SKM-1 (cell line): Measurements from ENCODE around the gene ATAT1.

Experiments
- DNase-seq: peaks from one replicate; lab custom pipeline; 2025; ENCODE audit not compliant: unreplicated experiment; lab: John Stamatoyannopoulos, UW

ATAT1 gene

DNA sequence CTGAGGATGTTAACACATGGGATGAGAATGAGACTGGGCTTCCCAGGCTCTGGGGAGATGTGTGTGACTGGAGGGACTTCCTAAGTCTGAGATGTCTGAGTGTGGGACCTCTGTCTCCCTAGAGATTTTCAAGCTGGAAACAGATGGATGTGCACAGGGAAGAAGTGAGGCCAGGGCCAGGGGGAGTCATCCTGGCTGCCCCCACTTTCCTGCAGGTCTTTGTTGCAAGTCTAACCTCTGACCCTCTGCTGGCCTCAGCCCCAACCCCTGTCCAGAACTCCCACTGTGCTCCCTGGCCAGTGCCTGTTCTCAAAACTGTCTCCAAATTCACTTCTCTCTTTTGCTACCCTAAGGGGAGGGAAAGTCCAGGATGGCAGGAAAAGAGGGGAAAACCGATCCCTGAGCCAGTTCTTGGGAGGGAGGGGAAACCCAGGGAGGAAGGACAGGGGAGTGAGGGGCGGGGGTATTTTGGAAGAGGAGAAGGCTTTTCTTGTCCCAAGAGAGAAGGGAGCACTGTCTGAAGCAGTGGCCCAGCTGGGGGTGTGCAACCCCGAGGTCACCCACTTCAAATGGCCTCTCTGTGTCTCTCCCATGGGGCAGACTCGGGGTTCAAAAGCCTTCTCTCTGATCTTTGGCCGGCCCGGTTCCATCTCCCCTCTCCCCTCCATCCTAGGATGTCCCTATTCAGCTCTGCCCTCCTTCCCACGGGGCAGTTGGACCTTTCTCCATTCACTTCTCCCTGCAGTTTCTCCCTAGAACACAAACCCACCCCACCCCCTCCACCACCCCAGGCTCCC lies 56.7 kb downstream of the ATAT1 start:
- DNase-seq = no peak

DNA sequence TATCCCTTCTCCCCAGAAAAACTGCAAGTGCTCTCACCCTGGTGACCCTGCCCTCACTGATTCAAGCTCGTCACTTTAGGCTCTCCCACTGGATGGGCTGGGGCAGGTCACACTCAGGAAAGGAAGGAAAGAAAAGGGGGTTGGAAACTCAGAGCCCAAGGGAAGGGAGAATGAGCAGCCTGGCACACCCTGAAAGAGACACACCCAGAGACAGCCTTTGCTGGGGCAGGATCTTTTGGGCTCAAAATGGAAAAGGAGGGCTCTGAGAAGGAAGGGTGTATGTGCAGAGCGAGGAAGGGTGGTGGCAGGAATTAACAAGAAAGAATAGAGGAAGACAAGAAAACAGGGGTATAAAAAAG lies 57.3 kb downstream of the ATAT1 start:
- DNase-seq = no peak

DNA sequence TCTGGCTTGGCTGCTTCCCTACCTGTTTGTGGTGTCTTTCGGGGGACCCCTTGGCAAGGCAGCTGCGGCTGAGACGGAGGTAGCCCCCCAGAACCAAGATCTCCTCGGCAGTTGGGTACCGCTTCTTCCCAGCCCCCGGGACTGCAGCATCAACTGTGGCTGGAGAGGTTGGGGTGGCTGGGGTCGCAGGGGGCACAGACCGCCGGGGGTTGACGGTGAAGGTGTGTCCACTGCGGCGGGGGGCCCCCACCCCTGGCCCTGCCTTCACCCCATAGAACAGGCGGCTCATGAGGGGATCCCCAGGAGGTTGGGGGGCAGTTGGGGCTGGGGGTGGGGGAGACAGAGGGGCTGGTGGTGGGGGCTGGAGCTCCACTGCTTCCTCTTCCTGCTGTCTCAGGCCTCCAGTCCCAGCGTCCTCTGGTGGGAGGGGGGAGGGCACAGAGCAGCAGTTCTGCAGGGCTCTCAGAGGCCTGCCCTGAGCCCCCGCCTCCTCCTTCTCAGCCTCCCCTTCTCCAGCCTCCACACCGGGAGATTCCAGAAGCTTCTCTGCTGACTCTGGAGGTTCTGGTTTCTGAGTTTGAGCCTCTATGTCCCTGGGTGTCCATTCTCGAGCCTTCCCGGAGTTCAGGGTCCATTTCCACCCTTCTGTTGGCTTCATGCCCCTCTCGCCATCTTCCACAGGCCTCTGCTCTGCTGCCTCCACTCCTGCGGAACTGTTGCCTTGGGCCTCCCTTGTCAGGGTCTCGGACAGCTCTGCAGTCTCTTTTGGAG lies 57.9 kb downstream of the ATAT1 start:
- peak; percentile 47 for DNase-seq

DNA sequence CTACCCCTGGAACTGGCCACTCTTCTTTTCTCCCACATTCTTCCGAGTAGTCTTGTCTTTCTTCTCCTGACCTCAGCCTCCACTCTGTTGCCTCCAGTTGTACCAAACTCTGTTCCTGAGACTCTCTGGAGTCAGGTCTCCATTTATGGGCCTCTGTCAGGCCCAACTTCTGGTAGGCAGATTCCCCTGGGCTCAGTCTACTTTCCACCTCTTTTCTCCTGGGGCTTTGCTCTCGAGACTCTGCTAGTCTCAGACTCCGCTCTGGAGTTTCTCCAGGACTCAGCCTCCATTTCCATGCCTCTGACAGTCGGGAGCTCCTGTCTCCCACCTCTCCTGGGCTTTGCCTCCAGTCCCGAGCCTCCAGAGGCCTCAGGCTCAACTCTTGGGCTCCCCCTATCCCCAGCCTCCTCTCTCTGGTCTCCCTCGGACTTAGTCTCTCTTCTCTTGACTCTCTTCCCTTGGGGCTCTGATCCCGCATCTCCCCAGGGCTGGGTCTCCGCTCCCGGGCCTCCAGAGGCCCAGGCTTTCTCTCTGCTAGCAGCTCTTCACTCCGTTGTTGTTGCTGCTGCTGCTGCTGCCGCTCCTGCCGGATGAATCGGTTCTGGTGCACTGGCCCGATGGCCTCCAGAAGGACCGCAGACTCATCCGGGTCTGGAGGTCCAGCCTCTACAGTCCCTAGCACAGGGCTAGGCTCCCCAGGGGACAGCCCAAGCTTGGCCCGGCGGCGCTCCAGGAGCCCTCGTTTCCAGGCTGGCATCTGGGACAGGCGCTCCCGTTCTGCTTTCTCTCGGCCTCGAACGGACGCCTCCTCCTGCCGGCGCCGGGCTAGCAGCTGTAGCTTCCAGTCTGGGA lies 58.7 kb downstream of the ATAT1 start:
- DNase-seq = no peak

DNA sequence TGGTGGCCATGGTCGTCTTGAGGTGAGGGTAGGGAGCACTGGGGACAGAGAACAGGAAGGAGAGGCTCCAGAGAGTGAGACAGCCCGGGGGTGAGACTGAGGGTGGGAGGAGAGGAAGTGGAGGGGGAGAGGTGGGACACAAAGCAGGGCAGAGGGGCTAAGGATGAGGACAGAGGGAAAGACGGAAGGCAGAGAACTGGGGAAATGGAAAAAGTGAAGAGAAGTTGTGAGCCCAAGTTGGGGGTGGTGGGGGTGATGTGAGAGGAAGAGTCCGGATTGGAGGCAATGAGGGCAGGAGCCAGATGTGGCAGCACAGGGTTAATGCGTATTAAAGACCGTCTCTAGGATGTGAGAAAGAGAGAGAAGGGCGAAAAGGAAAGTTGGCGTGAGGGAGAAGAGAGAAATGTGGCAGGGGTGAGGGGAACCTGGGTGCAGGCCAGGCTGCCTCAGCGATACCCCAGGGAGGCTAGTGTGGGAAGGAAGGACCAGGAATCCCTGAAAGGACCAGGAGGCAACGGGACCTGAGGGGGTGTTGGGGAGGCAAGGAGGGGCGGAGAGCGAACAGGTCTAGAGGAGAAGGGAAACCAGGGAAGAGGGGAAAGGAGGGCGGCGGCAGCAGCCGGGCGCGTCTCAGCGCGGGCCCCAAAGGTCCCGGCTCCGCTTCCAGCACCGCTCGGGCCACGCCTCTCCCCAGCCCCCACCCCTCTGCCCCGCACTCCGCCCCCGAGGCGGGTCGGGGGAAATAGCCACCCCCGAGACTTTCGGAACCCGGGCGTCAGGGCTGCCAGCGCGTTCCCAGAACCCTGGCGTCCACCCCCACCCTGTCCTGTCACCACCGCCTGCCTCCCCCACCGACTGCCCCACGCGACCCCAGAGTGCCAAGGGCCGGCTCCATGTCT lies 59.6 kb downstream of the ATAT1 start, which contains the start of gene PPP1R18:
PPP1R18 (minus strand) TSS at position 637 of the 899 bp plus-strand sequence; CDS start at position 10, 627 bp downstream.
- no peak for DNase-seq

DNA sequence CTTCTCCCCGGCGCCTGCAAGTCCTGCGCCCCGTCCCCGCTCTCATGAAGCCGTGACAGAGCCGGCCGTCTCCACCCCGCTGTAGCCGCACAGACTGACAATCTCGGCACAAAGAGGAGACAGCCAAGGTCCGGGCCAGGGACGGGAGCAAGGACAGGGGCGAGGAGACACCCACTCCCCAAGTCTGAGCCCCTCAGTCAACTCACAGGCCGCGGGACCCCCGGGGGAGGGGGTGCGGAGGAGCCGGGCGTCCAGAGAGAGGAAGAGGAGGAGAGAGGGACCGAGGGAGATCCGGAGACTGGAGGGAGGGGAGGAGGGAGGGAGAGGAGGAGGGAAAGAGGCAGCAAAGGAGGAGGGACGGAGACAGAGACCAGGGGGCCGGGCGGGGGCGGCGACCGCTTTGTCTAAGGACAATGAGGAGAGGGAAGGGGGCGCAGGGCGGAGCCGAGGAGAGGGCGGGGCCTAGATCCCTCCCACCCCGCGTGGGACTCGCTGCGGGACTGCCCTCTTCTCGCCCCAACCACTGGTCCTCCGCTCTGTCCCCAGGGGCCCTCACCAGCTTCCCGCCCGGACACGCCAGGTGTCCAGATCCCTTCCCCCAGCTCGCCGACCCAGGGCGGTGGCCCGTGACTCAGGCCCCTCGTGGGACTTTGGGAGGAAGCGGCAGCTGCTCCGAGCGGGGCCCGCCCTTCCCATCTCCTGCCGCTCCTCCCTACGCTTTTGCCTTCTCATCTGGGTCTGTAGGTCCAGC lies 60.4 kb downstream of the ATAT1 start:
- DNase-seq = peak; percentile 80

DNA sequence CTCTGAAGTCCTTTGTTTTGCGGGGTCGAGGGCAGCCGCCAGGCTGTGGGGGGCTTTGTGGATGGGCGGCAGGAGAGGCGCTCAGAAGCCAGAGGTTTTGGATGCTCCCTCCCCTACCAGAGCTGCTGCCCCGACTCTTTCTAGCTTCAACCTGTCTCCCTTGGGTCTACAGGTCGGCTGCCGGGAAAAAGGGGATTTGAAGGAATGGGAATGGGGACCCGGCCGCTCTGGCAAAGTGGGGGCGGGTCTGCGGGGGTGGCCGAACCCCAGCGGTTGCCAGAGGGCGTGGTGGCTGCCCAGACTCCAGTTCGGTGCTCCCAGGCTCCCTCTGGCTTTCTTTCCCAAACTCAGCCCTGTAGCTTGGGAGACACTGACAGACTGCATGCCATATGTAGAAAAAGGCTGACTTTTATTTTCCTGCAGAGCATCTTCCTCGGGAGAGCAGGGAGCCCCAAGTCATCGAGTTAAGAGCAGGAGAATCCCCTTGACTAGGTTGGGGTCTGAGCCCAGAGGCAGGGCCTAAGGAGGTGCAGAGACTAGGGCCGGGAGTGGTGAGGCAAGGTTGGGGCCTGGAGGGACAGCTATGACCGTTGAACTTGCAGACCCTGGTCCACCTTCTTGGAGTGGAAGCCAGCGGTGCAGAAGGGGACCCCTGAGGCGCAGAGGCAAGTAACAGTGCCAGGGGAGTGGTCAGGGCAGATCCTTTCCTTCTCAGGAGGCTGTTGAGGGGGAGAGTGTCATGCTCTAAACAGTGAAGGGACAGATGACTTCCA lies 61.2 kb downstream of the ATAT1 start:
- no peak for DNase-seq

DNA sequence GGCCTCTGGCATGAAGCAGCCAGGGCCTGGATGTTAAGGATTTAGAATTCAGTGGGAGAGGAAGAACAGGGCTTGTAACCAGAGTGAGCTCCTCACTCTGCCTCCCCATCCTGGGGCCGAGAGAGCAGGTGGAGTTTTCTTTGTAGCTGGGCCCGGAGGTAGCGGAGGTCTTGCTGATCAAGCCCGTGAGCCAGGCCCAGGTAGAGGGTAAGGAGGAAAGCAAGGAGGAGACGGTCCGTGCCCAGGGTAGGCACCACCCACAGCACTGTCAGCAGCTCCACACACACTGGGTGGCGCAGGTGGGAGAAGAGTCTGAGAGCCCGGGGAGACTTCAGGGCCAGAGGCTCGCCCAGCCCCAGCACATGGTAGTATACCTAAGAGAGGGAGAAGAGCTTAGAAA lies 61.9 kb downstream of the ATAT1 start:
- no peak for DNase-seq

DNA sequence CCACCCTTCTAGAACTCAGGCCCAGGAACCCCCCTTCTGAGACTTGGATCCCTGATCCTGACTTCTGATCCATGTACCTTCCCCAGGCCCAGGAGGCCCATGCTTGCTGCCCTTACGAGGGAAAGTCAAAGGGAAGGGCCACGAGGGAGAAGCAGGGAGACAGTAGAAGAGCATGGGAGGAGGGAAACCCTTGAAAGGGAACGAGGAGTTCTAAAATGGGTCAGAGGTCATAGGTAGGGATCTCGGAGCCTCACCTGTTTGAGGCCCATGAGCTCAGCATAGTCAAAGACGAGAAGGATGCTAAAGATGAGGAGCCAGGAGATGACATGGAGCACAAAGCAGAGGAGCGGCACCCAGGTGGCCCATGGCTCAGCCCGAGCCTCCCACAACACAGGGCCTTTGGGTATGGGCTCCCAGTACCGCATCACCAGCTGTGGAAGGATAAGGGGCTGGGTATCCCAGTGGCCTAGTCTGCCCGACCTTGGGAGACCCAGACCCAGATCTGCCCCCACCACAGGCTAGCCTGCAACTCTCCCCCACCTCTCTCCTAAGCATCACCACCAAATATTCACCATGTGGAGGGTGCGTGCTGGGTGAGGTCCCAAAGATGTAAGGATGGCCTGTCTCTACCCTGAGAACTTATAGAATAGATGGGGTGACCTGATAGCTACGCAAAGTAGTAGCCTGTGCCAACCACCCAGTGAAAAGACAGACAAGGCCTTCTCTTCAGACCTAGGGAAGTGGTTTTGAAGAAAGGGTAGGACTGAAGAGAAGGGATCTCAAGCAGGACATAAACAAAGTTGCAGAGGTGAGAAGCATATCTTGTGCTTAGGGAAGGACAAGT lies 62.6 kb downstream of the ATAT1 start:
- DNase-seq = no peak

DNA sequence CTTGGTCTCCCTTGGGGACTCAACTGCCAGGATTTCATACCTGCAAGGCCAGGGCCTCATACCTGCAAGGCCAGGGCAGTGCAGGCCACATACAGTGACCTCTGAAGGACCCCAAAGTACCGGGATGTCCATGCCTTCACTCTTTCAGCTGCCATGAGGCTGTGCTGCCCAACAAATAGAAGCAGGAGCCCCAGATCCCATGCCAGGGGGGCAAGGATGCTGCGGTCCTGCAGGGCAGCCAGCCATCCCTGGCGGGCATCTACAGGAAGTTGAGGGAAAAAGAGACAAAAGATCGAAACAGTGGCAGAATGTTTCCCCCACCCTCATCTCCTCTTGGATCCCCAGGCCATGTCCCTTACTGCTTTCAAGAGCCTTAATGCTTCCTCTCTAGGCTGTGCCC lies 63.3 kb downstream of the ATAT1 start:
- DNase-seq = no peak

DNA sequence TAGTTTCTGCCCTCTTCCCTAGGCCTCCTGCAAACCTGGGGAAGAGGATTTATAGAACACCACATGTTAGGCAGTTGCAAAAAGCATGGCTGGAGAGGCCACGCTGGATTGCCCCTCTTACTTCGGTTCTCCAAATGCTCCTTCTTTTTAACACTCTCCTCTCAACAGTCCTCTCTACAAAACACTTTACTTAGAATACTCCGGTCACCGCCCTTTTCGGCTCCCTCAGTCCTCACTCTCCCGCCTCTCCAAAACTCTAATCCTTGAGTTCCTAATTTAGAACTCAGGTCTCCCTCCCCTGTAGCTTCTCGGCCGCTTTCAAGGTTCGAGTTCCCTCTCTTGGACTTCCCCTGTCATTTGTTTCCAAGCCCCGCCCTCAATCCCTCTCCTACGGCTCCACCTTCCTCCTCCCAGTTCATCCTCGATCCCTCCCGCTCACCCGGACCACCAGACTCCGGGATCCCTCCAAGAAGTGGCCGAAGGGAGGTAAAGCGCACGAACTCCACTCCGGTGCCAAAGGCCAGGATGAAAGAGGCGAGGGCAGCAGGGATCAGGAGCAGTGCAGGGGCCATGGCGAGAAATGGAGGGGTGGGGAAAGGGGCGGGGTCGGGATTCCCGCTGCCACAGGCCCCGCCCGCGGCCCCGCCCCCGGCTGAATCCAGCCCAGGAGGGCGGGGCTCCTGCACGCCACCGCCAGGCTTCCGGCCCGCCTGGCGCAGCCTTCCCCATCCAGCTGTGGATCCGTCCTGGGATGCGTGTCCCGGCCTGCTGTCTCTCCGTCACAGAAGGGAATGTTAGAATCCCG lies 63.9 kb downstream of the ATAT1 start, which contains the start of gene NRM:
NRM (minus strand) TSS at position 582 of the 805 bp plus-strand sequence; CDS start at position 572, 10 bp downstream.
- DNase-seq = peak; percentile 83

DNA sequence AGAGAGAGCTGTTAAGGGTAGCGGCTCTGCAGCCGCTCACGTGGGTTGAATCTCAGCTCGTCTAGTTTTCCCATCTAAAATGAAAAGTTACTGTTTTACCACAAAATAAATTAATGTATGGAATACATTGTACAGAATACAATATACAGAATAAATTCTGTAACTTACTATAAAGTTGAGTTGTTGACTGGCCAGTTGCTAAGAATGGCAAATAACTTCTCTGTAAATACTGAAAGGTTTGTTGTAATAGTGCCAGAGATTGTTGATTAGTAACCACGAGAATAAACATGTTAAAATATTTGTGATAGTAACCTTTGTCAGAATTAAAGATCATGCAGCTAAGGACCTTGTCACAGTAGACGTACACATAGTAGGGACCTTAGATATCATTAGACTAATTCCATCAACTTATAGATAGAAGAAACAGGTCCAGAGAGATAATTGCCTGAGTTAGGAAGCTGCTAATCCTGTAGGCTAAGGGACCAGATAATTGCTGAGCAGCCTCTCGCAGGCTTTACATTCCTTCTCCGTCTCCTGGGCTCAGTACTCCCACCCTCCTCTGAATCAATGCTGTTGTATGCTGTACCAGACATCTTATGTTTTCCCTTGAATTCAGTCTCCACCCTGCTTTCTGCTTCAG lies 64.7 kb downstream of the ATAT1 start:
- DNase-seq = no peak
